ENCODE measurements around the gene PPP1R9A.

Gene PPP1R9A

GRCh38 chr7:95102662-95103061 lies 195.3 kb downstream of the PPP1R9A start:
- no peak for DNase-seq

GRCh38 chr7:95104739-95105138 lies 197.3 kb downstream of the PPP1R9A start:
- no peak for DNase-seq

- no peak for DNase-seq
Observed at GRCh38 chr7:95105627-95106026, 198.2 kb downstream of the PPP1R9A start.

- DNase-seq: no peak
Observed at GRCh38 chr7:95106401-95106800, 199.0 kb downstream of the PPP1R9A start.

GRCh38 chr7:95110707-95111106 lies 203.3 kb downstream of the PPP1R9A start:
- no peak for DNase-seq

- no peak for DNase-seq
Observed at GRCh38 chr7:95113590-95113989, 206.2 kb downstream of the PPP1R9A start.

GRCh38 chr7:95126053-95126709 lies 218.8 kb downstream of the PPP1R9A start:
- DNase-seq: no peak

GRCh38 chr7:95132500-95132899 lies 225.1 kb downstream of the PPP1R9A start:
- no peak for DNase-seq

GRCh38 chr7:95139922-95140321 lies 232.5 kb downstream of the PPP1R9A start:
- no peak for DNase-seq

- DNase-seq: no peak
Observed at GRCh38 chr7:95141755-95142154, 234.4 kb downstream of the PPP1R9A start.

- DNase-seq: no peak
Observed at GRCh38 chr7:95144256-95144655, 236.9 kb downstream of the PPP1R9A start.

- DNase-seq: no peak
Observed at GRCh38 chr7:95155965-95156364, 248.6 kb downstream of the PPP1R9A start.

- no peak for DNase-seq
Observed at GRCh38 chr7:95157381-95157780, 250.0 kb downstream of the PPP1R9A start.

- DNase-seq: no peak
Observed at GRCh38 chr7:95169678-95170077, 262.3 kb downstream of the PPP1R9A start.

- DNase-seq: no peak
Observed at GRCh38 chr7:95172420-95172819, 265.0 kb downstream of the PPP1R9A start.

- no peak for DNase-seq
Observed at GRCh38 chr7:95190515-95190914, 283.1 kb downstream of the PPP1R9A start.

- DNase-seq: no peak
Observed at GRCh38 chr7:95191795-95192194, 284.4 kb downstream of the PPP1R9A start.

GRCh38 chr7:95198863-95199262 lies 291.5 kb downstream of the PPP1R9A start:
- DNase-seq: no peak

- DNase-seq: peak; percentile 4
Observed at GRCh38 chr7:95199779-95200558, 292.6 kb downstream of the PPP1R9A start.

GRCh38 chr7:95200741-95201140 lies 293.3 kb downstream of the PPP1R9A start:
- no peak for DNase-seq

GRCh38 chr7:95201727-95202126 lies 294.3 kb downstream of the PPP1R9A start:
- no peak for DNase-seq

- DNase-seq: no peak
Observed at GRCh38 chr7:95204618-95205017, 297.2 kb downstream of the PPP1R9A start.

GRCh38 chr7:95205665-95206225 lies 298.4 kb downstream of the PPP1R9A start:
- no peak for DNase-seq

GRCh38 chr7:95209276-95209675 lies 301.9 kb downstream of the PPP1R9A start:
- DNase-seq: no peak

All from activated CD4-positive, alpha-beta T cell treated with anti-CD3 and anti-CD28 coated beads, Interleukin-2, Interleukin-6, amounts not matched to agents 100 ng/mL and 50 ng/mL, durations not matched to agents 16 hours and 8 hours (primary cell).